Right lobe of liver (tissue), 6 donors: ENCODE results near the gene DSCAML1. TPM values are rescaled to one million over a fixed set of nuclear protein-coding genes. Genes with fewer than 3 reads are reported as not detected.

Experiments used
- ATAC-seq, 4 donors: fragments of 200-7000 bp; cut with Tn5 transposase; one replicate each; pipeline ENCODE4 v1.9.1; 2020; ENCODE audit warnings: mild to moderate bottlenecking in 4 of 4, moderate library complexity in 4 of 4
- DNase-seq, 3 donors: peaks; one replicate each; pipeline ENCODE4 v3.0.0-alpha.2; 2020
- H3K27ac ChIP-seq, 3 donors: fragments of 200-600 bp; one replicate each; pipeline ENCODE4 v1.8.0; 2022
- H3K27me3 ChIP-seq, 2 donors: fragments of 200-600 bp; one replicate each; pipeline ENCODE4 v1.8.0; 2022
- H3K36me3 ChIP-seq, 4 donors: fragments of 200-600 bp; sonication (generic) in 1 of 4; one replicate each; pipeline versions ENCODE4 v1.5.1 to v1.8.0; 2017 to 2022; ENCODE audit warnings: control low read depth in 1 of 4
- H3K4me1 ChIP-seq, 4 donors: fragments of 200-600 bp; sonication (generic) in 1 of 4; one replicate each; pipeline versions ENCODE4 v1.5.1 to v1.8.0; 2017 to 2022; ENCODE audit warnings: control low read depth in 1 of 4
- H3K4me3 ChIP-seq, 3 donors: fragments of 200-600 bp; one replicate each; pipeline ENCODE4 v1.8.0; 2022
- H3K9me3 ChIP-seq, 4 donors: fragments of 200-600 bp; sonication (generic) in 1 of 4; one replicate each; pipeline versions ENCODE4 v1.5.1 to v1.8.0; 2017 to 2022; ENCODE audit warnings: control low read depth in 1 of 4
- CTCF ChIP-seq, 4 donors: fragments of 200-600 bp in 3 of 4; fragments of 450-650 bp in 1 of 4; IDR thresholded peaks; one replicate each; pipeline versions ENCODE4 v1.5.1 to v1.8.0; 2016 to 2022; ENCODE audit warnings: antibody characterized with exemption in 4 of 4, mild to moderate bottlenecking in 2 of 4
- POLR2A ChIP-seq: fragments of 450-650 bp; IDR thresholded peaks from one replicate; pipeline ENCODE4 v1.6.1; 2017; ENCODE audit warnings: antibody characterized with exemption, mild to moderate bottlenecking
- WGBS: methylation state at CpG from one replicate; pipeline ENCODE4 v1.1.6; 2018; ENCODE audit warnings: low coverage, low lambda C conversion rate; ENCODE audit not compliant: insufficient coverage; ENCODE audit errors: missing lambda C conversion rate; 5-methylcytosine and 5-hydroxymethylcytosine counted together
- intact Hi-C, 2 donors: fragments of 100-400 bp; cut with DNase I; formaldehyde crosslinking; loops; one replicate each; pipeline versions ENCODE4 v1.11.2 to v1.14.1; 2022
- total RNA-seq, 6 experiments: library from RNA; depleted of rRNA in 2 of 6; stranded (reverse); fragments of >200 nt in 2 of 6; fragmentation: NEBNext Ultra II Directional in 3 of 6; extraction: Animal tissue kit (Norgen Biotek cat#: 25700) in 3 of 6; gene quantifications; one replicate each; pipeline versions ENCODE4 v1.1.0 to v1.2.4, GENCODE V29; 2016 to 2023
- donor health status: DM: no; HTN: yes; CAD: no.
- donor health status: DM: no; HTN: no; CAD: no.
- donor health status: DM: no; HTN: no; CAD: no.
- donor health status: DM: no; HTN: yes; CAD: no.
- donor health status: DM: no; HTN: yes; CAD: no.

DSCAML1 gene
- total RNA-seq, 6 experiments from 2014 or later = 0.06 to 0.92 (median 0.22) TPM; not detected in 1

- TF ChIP-seq POLR2A = no peak
- no peak for TF ChIP-seq CTCF (IDR thresholded peaks at IDR 0.05)
- 73% methylated on average over 7 of the region's 14 CpGs for WGBS
- H3K36me3 ChIP-seq = no peaks in the 10 kb centered on the region
- no peaks in the 10 kb centered on the region for H3K9me3 ChIP-seq
- H3K4me3 ChIP-seq = no peak overlapping the region
- intact Hi-C loops = no loop called here
- H3K27me3 ChIP-seq = no peaks in the 10 kb centered on the region
- no peak overlapping the region for H3K27ac ChIP-seq
- H3K4me1 ChIP-seq = no peaks in the 10 kb centered on the region
- DNase-seq (no peak), ATAC-seq (no peak)
Measured at GRCh38 chr11:117488996-117489952, 307.7 kb downstream of the DSCAML1 start.

- ATAC-seq = no peak
- Histone ChIP-seq H3K27me3 (no peaks in the 10 kb centered on the region), H3K27ac (no peak overlapping the region), H3K4me1 (no peaks in the 10 kb centered on the region), H3K4me3 (no peak overlapping the region), H3K36me3 (no peaks in the 10 kb centered on the region), H3K9me3 (no peaks in the 10 kb centered on the region)
- no peak for TF ChIP-seq POLR2A
- no peak for TF ChIP-seq CTCF (IDR thresholded peaks at IDR 0.05)
- no peak for DNase-seq
- WGBS = 96% methylated on average over 13 of the region's 13 CpGs
- intact Hi-C loops = no loop called here
Measured at GRCh38 chr11:117486059-117486458, 311.0 kb downstream of the DSCAML1 start.

DNA sequence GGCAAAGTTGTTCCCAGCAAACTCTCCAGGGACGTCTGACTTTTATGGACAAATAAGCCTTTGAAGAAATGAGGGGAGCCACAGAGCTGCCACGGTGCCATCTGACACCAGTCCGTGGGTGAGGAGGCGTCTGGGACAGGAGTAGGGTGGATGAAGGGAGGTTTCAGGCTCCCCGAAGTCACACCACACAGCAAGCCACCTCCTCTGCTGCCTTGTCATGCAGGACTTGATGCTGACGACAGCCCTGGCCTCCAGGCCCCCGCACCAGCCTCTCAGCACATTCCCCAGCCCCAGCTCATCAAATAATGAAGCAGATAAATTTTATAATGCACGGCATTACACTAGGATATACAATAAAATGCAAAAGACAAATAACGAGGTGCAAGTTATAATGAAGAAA lies 312.9 kb downstream of the DSCAML1 start:
- H3K27me3 ChIP-seq = no peaks in the 10 kb centered on the region
- 48% methylated on average over 9 of the region's 9 CpGs for WGBS
- TF ChIP-seq POLR2A (no peak), CTCF (IDR thresholded peaks at IDR 0.05) (no peak)

GRCh38 chr11:117483372-117483771 lies 313.6 kb downstream of the DSCAML1 start:
- no peak overlapping the region for H3K4me3 ChIP-seq
- no peaks in the 10 kb centered on the region for H3K9me3 ChIP-seq
- no peak for DNase-seq
- H3K27me3 ChIP-seq = no peaks in the 10 kb centered on the region
- H3K27ac ChIP-seq = no peak overlapping the region
- no peak for TF ChIP-seq CTCF (IDR thresholded peaks at IDR 0.05)
- no peak for TF ChIP-seq POLR2A
- no peaks in the 10 kb centered on the region for H3K4me1 ChIP-seq
- H3K36me3 ChIP-seq = no peaks in the 10 kb centered on the region
- 70% methylated on average over 5 of the region's 5 CpGs for WGBS
- intact Hi-C loops = no loop called here
- no peak for ATAC-seq

More for the DNA sequence above, 312.9 kb downstream of the DSCAML1 start:
- intact Hi-C loops = no loop called here
- Histone ChIP-seq H3K36me3 (no peaks in the 10 kb centered on the region), H3K4me1 (no peaks in the 10 kb centered on the region), H3K4me3 (no peak overlapping the region), H3K27ac (no peak overlapping the region), H3K9me3 (no peaks in the 10 kb centered on the region)
- ATAC-seq (no peak), DNase-seq (no peak)
